GM10248 (cell line): ENCODE results near the gene ZNF423.

ENCODE experiments used
- CTCF ChIA-PET: fragments of 300-600 bp; sonication (Branson Sonifier 250); formaldehyde crosslinking; extraction: SDS; loops from one replicate; lab custom pipeline; 2021; ENCODE audit warnings: antibody characterized with exemption; lab: Yijun Ruan, JAX
- POLR2A ChIA-PET: fragments of 350-650 bp; sonication (Branson Sonifier 250); formaldehyde crosslinking; extraction: SDS; loops from one replicate; lab custom pipeline; 2020; ENCODE audit warnings: antibody characterized with exemption; lab: Yijun Ruan, JAX
- DNase-seq: peaks from one replicate; pipeline ENCODE4 v3.0.0; 2012; ENCODE audit errors: extremely low spot score
- CTCF ChIP-seq: IDR thresholded peaks from 2 replicates; pipeline ENCODE4 v1.5.1; 2012; ENCODE audit warnings: mild to moderate bottlenecking, low read depth; ENCODE audit errors: extremely low read depth, missing control alignments, control extremely low read depth

Gene ZNF423

GRCh38 chr16:49661465-49662187 lies 194.3 kb downstream of the ZNF423 start:
- POLR2A ChIA-PET = no interaction called here
- CTCF ChIA-PET = no interaction called here
- no peak for TF ChIP-seq CTCF
- no peak for DNase-seq

- ChIA-PET CTCF (no interaction called here), POLR2A (no interaction called here)
- TF ChIP-seq CTCF = no peak
- DNase-seq = no peak
Observed at GRCh38 chr16:49660626-49661025, 195.3 kb downstream of the ZNF423 start.

- DNase-seq = no peak
- ChIA-PET POLR2A (no interaction called here), CTCF (no interaction called here)
- no peak for TF ChIP-seq CTCF
Observed at GRCh38 chr16:49659356-49659755, 196.6 kb downstream of the ZNF423 start.

GRCh38 chr16:49658531-49658930 lies 197.4 kb downstream of the ZNF423 start:
- ChIA-PET CTCF (no interaction called here), POLR2A (no interaction called here)
- TF ChIP-seq CTCF = no peak

GRCh38 chr16:49657736-49658465 lies 198.0 kb downstream of the ZNF423 start:
- DNase-seq = no peak
- ChIA-PET POLR2A (no interaction called here), CTCF (no interaction called here)
- TF ChIP-seq CTCF = no peak

More at GRCh38 chr16:49658531-49658930, 197.4 kb downstream of the ZNF423 start:
- no peak for DNase-seq

- POLR2A ChIA-PET = no interaction called here
- no peak for DNase-seq
- TF ChIP-seq CTCF = no peak
- CTCF ChIA-PET = interaction anchor here (2.2 kb wide), 1 partner anchor 10 kb away, joined by 4 read pairs; no protein-coding TSS in a partner anchor
Observed at GRCh38 chr16:49654425-49654824, 201.5 kb downstream of the ZNF423 start.
